Measurements from ENCODE around the gene PDCD10. TPM values are rescaled to one million over a fixed set of nuclear protein-coding genes. Genes with fewer than 3 reads are reported as not detected.

PDCD10 gene
- total RNA-seq, result 10 to 100 TPM; 75.4 to 81.1 TPM

GRCh38 chr3:167734498-167735232 lies at the start of gene PDCD10:
Gene PDCD10, minus strand, starts transcription at chr3:167734892. Its CDS starts 14,735 bp downstream, at chr3:167720157.
- Mint-ChIP-seq H3K27ac (no peak within 1 kb of the TSS), H3K36me3 (peaks cover 6% of the 10 kb centered on the region), H3K4me3 (no peak within 1 kb of the TSS), H3K9me3 (no peaks in the 10 kb centered on the region), H3K4me1 (ENCODE audit: low read depth) (peaks cover 37% of the 10 kb centered on the region), H3K27me3 (no peaks in the 10 kb centered on the region)
- intact Hi-C loops (cut with micrococcal nuclease), result loop anchor here (1.0 to 10.0 kb wide), 5 partner anchors 10 to 354 kb away; partner anchors contain the start of gene ZBBX
- ChIA-PET POLR2A (interaction anchor here (1.6 kb wide), 1 partner anchor 43 kb away, joined by 5 read pairs; no protein-coding TSS in a partner anchor), CTCF (interaction anchor here (1.1 to 1.6 kb wide), 5 partner anchors 9 to 354 kb away, joined by 3 to 7 read pairs (median 6); partner anchors contain the start of gene ZBBX)
- DNase-seq, result peak; percentile 98

GRCh38 chr3:167783781-167784180 lies 49.1 kb upstream of the PDCD10 start:
- Mint-ChIP-seq H3K27me3 (no peaks in the 10 kb centered on the region), H3K4me3 (no peak overlapping the region), H3K4me1 (ENCODE audit: low read depth) (no peaks in the 10 kb centered on the region), H3K9me3 (no peaks in the 10 kb centered on the region), H3K27ac (no peak overlapping the region), H3K36me3 (no peaks in the 10 kb centered on the region)
- ChIA-PET CTCF (no interaction called here), POLR2A (no interaction called here)
- DNase-seq, result no peak
- intact Hi-C loops (cut with micrococcal nuclease), result no loop called here

- Mint-ChIP-seq H3K36me3 (peaks cover 2% of the 10 kb centered on the region), H3K4me1 (ENCODE audit: low read depth) (no peaks in the 10 kb centered on the region), H3K27me3 (no peaks in the 10 kb centered on the region), H3K9me3 (peaks cover 11% of the 10 kb centered on the region), H3K27ac (no peak overlapping the region), H3K4me3 (no peak overlapping the region)
- intact Hi-C loops (cut with micrococcal nuclease), result no loop called here
- ChIA-PET CTCF (no interaction called here), POLR2A (no interaction called here)
- DNase-seq, result no peak
These were observed 45.7 kb upstream of the PDCD10 start for GRCh38 chr3:167780214-167780883.

- no peak overlapping the region for H3K27ac Mint-ChIP-seq
- no peak for DNase-seq
- intact Hi-C loops (cut with micrococcal nuclease), result no loop called here
- H3K4me3 Mint-ChIP-seq, result no peak overlapping the region
- no peaks in the 10 kb centered on the region for H3K4me1 Mint-ChIP-seq (ENCODE audit: low read depth)
- ChIA-PET POLR2A (no interaction called here), CTCF (no interaction called here)
- peaks cover 2% of the 10 kb centered on the region for H3K36me3 Mint-ChIP-seq
- peaks cover 11% of the 10 kb centered on the region for H3K9me3 Mint-ChIP-seq
- H3K27me3 Mint-ChIP-seq, result no peaks in the 10 kb centered on the region
These were observed 42.7 kb upstream of the PDCD10 start for GRCh38 chr3:167777356-167777755.

- peaks cover 2% of the 10 kb centered on the region for H3K36me3 Mint-ChIP-seq
- intact Hi-C loops (cut with micrococcal nuclease), result no loop called here
- H3K9me3 Mint-ChIP-seq, result peaks cover 11% of the 10 kb centered on the region
- no peaks in the 10 kb centered on the region for H3K27me3 Mint-ChIP-seq
- H3K27ac Mint-ChIP-seq, result no peak overlapping the region
- ChIA-PET CTCF (no interaction called here), POLR2A (no interaction called here)
- DNase-seq, result no peak
- H3K4me3 Mint-ChIP-seq, result no peak overlapping the region
- H3K4me1 Mint-ChIP-seq (ENCODE audit: low read depth), result no peaks in the 10 kb centered on the region
These were observed 41.5 kb upstream of the PDCD10 start for GRCh38 chr3:167776066-167776685.

- intact Hi-C loops (cut with micrococcal nuclease), result no loop called here
- Mint-ChIP-seq H3K9me3 (peaks cover 11% of the 10 kb centered on the region), H3K27me3 (no peaks in the 10 kb centered on the region), H3K4me3 (no peak overlapping the region), H3K36me3 (peaks cover 2% of the 10 kb centered on the region), H3K4me1 (ENCODE audit: low read depth) (no peaks in the 10 kb centered on the region), H3K27ac (no peak overlapping the region)
- CTCF ChIA-PET, result no interaction called here
- no peak for DNase-seq
- POLR2A ChIA-PET, result no interaction called here
These were observed 38.9 kb upstream of the PDCD10 start for GRCh38 chr3:167773584-167773983.

GRCh38 chr3:167772992-167773391 lies 38.3 kb upstream of the PDCD10 start:
- peaks cover 5% of the 10 kb centered on the region for H3K9me3 Mint-ChIP-seq
- CTCF ChIA-PET, result no interaction called here
- H3K4me1 Mint-ChIP-seq (ENCODE audit: low read depth), result no peaks in the 10 kb centered on the region
- intact Hi-C loops (cut with micrococcal nuclease), result no loop called here
- no peak overlapping the region for H3K4me3 Mint-ChIP-seq
- H3K36me3 Mint-ChIP-seq, result no peaks in the 10 kb centered on the region
- H3K27ac Mint-ChIP-seq, result no peak overlapping the region
- POLR2A ChIA-PET, result no interaction called here
- H3K27me3 Mint-ChIP-seq, result no peaks in the 10 kb centered on the region
- DNase-seq, result no peak

- ChIA-PET CTCF (no interaction called here), POLR2A (no interaction called here)
- no peak overlapping the region for H3K4me3 Mint-ChIP-seq
These were observed 27.6 kb upstream of the PDCD10 start for GRCh38 chr3:167762296-167762695.

GRCh38 chr3:167761302-167761701 lies 26.6 kb upstream of the PDCD10 start:
- Mint-ChIP-seq H3K36me3 (peaks cover 7% of the 10 kb centered on the region), H3K27ac (no peak overlapping the region), H3K4me3 (no peak overlapping the region), H3K9me3 (peaks cover 16% of the 10 kb centered on the region), H3K4me1 (ENCODE audit: low read depth) (no peaks in the 10 kb centered on the region), H3K27me3 (no peaks in the 10 kb centered on the region)
- POLR2A ChIA-PET, result no interaction called here
- no peak for DNase-seq
- CTCF ChIA-PET, result no interaction called here
- intact Hi-C loops (cut with micrococcal nuclease), result no loop called here

More at GRCh38 chr3:167762296-167762695, 27.6 kb upstream of the PDCD10 start:
- DNase-seq, result no peak
- Mint-ChIP-seq H3K27ac (no peak overlapping the region), H3K4me1 (ENCODE audit: low read depth) (no peaks in the 10 kb centered on the region), H3K9me3 (peaks cover 16% of the 10 kb centered on the region), H3K36me3 (peaks cover 7% of the 10 kb centered on the region), H3K27me3 (no peaks in the 10 kb centered on the region)
- intact Hi-C loops (cut with micrococcal nuclease), result no loop called here

GRCh38 chr3:167754049-167754448 lies 19.4 kb upstream of the PDCD10 start:
- Mint-ChIP-seq H3K4me3 (no peak overlapping the region), H3K36me3 (no peaks in the 10 kb centered on the region), H3K27ac (no peak overlapping the region), H3K27me3 (no peaks in the 10 kb centered on the region), H3K4me1 (ENCODE audit: low read depth) (peaks cover 8% of the 10 kb centered on the region), H3K9me3 (no peaks in the 10 kb centered on the region)
- DNase-seq, result no peak
- intact Hi-C loops (cut with micrococcal nuclease), result no loop called here
- ChIA-PET POLR2A (no interaction called here), CTCF (no interaction called here)

GRCh38 chr3:167750272-167750971 lies 15.7 kb upstream of the PDCD10 start:
- ChIA-PET POLR2A (no interaction called here), CTCF (no interaction called here)
- H3K9me3 Mint-ChIP-seq, result no peaks in the 10 kb centered on the region
- no peak overlapping the region for H3K27ac Mint-ChIP-seq
- intact Hi-C loops (cut with micrococcal nuclease), result no loop called here
- peaks cover 8% of the 10 kb centered on the region for H3K4me1 Mint-ChIP-seq (ENCODE audit: low read depth)
- no peak overlapping the region for H3K4me3 Mint-ChIP-seq
- no peak for DNase-seq
- H3K36me3 Mint-ChIP-seq, result no peaks in the 10 kb centered on the region
- no peaks in the 10 kb centered on the region for H3K27me3 Mint-ChIP-seq

GRCh38 chr3:167749728-167750127 lies 15.0 kb upstream of the PDCD10 start:
- no peak overlapping the region for H3K27ac Mint-ChIP-seq
- intact Hi-C loops (cut with micrococcal nuclease), result no loop called here
- POLR2A ChIA-PET, result no interaction called here

More at GRCh38 chr3:167749728-167750127, 15.0 kb upstream of the PDCD10 start:
- H3K36me3 Mint-ChIP-seq, result no peaks in the 10 kb centered on the region
- H3K9me3 Mint-ChIP-seq, result no peaks in the 10 kb centered on the region
- no peak for DNase-seq
- peaks cover 8% of the 10 kb centered on the region for H3K4me1 Mint-ChIP-seq (ENCODE audit: low read depth)
- no peak overlapping the region for H3K4me3 Mint-ChIP-seq
- no peaks in the 10 kb centered on the region for H3K27me3 Mint-ChIP-seq
- CTCF ChIA-PET, result no interaction called here
